Hippocampal formation (tissue), 2 donors: ENCODE results near the gene LCTL.
A peak's percentile ranks its signal among the peaks of the same experiment; 100 is the strongest.
"Not testable (repeated sequence)": the region's sequence is repeated elsewhere in the genome, so short reads cannot be mapped to it uniquely, and the experiment has no call there.

ENCODE experiments used
- DNase-seq, 2 donors: peaks; one replicate each; lab custom pipeline; 2025; lab: John Stamatoyannopoulos, UW

Gene LCTL

GRCh38 chr15:66500346-66500745 is 65.5 kb downstream of the LCTL start:
- DNase-seq = not testable (repeated sequence)

GRCh38 chr15:66498501-66499386 is 67.1 kb downstream of the LCTL start:
- DNase-seq = peak in 1 of 2 donors; percentile 54
